ENCODE measurements around the gene CALCOCO1.
"Not testable (repeated sequence)": the region's sequence is repeated elsewhere in the genome, so short reads cannot be mapped to it uniquely, and the experiment has no call there.

The CALCOCO1 gene

DNA sequence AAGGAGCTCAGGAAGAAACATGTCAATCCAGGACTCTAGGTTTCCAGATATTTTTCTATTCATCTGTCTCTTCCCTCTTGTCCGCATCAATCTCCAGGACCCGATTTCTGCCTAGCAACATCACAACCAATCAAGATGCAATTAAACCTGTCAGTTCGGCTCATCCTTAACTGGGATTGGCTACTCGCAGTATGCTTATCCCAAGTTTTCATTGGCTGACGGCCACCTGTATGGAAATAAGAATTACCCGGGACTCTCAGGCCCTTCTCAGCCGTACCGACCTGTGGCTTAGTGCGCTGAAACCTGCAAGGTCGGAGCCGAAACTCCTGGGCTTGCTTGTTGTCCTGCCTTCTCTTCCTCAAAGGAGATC, 31.0 kb downstream of the CALCOCO1 start:
- peak; percentile 79 to 99 for DNase-seq

DNA sequence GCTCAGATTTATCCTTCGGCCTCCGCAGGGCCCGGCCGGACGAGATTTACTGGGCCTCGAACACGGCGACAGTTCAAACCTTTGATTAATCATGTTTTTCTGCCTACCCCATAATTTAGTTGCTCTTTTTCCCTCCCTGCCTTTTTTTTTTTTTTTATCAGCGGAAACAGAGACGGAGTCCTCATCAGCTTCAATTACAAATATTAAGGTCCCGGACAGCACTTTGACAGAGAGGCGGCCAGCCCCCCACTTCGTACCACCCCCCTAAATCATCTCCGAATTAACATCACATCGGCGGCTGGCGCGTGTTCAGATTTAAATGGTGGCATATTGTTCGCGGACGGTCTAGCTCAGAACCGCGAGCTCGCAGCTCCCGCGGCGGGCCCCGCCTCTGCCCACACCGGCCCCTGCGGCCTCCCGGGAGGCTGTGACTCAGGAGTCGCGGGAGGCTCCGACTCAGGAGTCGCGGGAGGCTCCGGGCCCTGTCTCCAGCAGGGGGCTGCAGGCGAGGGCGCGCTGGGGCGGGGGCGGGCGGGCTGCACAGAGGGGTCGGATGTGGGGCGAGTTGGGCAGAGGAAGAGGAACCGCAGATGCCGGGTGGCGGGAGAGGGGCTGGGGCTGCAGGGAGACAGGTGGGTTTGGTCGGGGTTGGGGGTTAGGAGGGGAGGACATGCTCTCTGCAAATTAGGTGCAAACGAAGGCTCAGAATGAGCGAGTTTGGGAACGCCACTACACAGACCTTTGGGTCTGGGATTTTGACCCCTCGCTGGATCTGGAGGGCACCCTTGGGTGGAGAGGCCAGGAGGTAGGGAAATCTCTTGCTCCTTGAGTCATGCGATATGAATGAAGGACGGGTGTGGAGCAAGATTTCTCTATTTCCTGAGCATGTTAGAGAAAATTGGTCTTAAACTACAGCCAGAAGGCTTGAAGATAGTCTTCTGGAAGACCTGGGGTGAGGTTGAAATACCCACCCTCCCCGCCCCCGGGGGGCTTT, 31.8 kb downstream of the CALCOCO1 start:
- no peak for DNase-seq

DNA sequence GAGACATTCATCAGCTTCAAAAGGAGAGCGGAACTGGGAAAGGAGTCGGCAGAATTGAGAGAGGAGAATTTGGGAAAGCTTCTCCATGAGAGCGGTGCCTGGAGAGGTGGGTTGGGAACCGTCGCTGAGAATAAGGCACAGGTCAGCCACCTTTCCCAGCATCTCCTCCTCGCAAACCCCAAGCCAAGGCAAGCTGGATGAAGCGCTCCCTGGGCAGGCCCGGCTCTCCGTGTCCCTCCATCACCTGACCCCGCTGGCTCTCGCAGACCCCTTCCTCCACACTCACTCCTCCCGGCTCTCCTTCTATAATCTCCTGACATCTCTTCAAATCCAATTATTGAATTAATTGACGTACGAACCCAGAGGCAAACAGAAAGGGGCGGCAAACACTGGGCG, 32.5 kb downstream of the CALCOCO1 start:
- DNase-seq, result no peak

DNA sequence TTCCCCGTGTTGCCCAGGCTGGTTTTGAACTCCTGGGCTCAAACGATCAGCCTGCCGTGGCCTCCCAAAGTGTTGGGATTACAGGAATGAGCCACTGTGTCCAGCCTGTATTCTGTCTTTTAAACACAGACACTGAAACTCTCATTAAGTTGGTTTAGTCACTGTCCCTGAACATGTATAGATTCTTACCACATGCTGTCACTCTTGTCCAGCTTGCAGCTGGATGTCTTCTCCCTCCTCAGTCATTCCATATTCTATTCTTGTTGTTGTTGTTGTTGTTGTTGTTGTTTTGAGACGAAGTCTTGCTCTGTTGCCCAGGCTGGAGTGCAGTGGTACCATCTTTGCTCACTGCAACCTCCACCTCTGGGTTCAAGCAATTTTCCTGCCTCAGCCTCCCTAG, 39.1 kb downstream of the CALCOCO1 start:
- no peak for DNase-seq

DNA sequence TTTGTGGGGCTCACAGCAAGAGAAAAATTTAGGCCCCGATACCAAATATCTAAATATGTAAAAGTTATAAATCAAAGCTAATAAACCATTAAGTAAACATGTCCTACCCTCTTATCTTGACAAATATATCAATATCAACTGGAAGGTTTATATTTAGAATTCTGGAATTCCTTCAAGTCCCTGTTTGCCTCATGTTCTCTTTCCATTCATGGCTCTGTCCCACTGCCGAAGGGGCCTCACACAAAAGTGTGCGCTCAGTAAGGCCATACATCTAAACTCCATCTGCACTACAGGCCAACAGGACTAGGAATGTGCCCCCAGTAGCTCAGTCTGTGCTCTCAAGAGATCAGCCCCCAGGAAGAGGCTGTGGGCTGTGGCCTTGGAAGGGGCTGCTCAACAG, 40.8 kb downstream of the CALCOCO1 start:
- DNase-seq, result no peak

DNA sequence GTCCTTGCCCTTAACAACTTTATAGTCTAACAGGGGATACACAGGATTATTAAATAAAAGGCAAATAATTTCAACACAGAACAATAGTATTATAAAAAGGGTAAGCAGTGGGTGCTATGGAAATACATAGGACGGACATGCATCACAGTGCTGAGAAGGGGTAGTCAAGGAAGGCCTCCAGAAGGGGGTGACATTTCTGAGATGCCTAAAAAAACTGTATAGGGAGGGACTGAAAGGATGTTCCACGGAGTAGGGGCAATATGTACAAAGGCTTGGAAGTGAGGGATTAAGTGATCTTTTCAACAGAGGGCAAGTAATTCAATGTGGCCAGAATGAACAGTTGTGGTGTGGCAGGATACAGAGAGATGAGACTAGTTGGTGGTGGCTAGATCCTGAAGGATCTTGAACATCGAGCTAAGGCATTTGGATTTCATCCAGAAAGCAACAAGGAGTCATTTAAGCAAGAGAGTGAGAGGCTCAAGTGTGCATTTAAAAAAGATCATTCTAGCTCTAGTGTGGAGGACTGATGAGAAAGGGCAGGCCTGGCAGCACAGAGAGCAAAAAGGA, 42.5 kb downstream of the CALCOCO1 start:
- no peak for DNase-seq

DNA sequence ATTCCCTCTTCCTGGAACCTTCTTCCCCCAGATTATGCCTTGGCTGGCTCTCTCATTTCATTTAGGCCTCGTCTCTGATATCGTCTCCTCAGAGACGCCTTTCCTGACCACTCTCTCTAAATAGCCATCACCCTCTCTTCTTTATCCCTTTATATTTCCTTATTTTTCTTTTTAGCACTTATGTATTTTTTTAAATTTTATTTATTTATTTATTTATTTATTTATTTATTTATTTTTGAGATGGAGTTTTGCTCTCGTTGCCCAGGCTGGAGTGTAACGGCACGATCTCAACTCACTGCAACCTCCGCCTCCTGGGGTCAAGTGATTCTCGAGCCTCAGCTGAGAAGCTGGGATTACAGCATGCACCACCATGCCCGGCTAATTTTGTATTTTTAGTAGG, 43.3 kb downstream of the CALCOCO1 start:
- DNase-seq, result no peak

DNA sequence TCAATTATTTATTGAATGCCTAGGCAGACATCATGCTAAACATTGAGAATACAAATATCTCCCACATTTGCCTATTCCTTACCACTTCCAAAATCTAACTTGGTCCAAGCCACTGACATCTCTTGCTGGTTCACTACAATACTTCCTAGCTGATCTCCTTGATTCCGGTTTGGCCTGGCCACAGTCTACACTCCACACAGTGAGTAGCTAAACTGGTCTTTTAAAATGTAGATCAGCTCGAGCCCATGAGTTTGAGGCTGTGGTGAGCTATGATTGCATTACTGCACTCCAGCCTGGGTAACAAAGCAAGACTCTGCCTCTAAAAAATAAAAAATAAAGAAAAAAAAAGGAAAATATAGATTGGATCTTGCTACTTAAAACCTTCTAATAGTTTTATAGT, 43.8 kb downstream of the CALCOCO1 start:
- no peak for DNase-seq

DNA sequence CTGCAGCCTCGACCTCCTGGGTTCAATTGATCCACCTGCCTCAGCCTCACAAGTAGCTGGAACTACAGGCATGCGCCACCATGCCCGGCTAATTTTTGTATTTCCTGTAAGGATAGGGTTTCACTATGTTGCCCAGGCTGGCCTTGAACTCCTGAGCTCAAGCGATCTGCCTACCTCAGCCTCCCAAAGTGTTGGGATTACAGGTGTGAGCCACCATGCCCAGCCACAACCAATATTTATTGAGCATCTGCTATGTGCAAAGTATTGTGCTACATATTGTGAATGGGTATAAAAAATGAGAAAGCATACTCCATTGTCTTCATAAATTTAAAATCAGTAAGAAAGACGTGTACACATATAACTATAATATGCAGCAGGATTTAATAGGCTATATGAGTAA, 47.2 kb downstream of the CALCOCO1 start:
- not testable (repeated sequence) for DNase-seq

DNA sequence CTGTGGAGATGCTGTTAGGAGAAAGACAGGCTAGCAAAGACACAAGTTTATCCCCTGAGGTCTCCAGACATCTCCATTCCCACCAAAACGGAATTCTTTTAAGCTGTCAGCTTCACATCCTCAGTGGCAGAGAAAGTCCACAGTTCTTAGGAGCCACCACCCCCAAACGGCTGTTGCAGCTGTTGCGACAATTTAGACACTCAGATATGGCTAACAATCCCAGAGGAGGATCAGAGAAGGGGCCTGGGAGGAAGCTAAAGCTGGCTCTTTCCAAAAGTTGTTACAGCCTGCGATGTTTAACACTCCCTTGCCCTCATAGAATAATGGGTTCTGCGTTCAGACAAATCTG, 49.5 kb downstream of the CALCOCO1 start:
- DNase-seq, result no peak

DNA sequence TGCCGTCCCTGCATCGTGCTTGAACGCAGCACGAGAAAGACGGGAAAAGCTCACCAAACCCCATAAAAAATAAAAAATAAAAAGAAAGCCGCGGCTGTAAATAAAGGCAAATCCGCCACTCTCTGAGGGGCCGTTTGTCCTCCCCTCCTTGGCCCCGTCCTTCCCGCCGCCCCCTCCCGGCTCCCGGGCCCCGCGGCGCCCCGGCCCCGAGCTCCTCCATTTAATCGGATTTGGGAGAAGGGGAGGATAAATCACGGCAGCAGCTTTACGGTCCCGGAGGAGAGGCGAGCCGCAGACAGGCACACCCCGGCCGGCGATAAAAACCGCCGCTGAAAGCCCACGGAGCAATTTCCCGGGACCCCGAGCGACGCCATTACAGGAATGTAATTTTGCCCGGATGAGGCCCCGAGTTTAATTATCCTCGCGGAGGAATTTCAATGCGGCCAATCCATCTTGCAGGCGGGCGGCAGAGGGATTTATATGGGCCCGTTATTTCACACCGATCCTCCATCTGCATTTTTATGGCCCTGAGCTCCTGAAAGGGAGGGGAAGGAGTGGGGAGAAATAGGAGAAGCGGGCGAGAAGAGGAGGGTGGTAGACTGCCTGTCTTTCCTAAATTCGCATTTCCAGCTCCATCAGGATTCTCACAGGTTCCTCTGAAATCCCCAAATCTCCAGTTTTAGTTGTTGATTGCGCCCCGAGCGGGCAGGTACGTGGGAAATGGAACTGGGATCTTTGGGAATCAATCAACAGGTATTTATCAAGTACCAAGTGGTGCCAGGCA, 50.0 kb downstream of the CALCOCO1 start:
- DNase-seq, result no peak

DNA sequence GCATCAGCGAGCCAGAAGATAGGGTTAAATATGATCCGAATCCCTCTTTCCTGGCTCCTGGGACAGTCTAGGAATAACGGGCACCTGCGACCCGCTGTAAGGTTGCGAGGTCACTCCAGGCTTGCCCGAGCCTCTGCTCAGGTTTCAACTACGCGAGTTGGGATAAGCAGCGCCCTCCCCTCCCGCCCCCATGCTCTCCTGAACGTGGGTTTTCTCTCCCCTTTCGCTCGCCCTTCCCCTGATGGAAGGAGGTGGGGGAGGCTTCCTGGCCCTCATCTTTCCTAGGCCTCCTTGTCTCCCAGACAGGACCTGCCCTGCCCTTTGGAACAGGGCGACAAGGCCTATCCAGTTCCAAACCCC, 50.6 kb downstream of the CALCOCO1 start:
- no peak for DNase-seq

DNA sequence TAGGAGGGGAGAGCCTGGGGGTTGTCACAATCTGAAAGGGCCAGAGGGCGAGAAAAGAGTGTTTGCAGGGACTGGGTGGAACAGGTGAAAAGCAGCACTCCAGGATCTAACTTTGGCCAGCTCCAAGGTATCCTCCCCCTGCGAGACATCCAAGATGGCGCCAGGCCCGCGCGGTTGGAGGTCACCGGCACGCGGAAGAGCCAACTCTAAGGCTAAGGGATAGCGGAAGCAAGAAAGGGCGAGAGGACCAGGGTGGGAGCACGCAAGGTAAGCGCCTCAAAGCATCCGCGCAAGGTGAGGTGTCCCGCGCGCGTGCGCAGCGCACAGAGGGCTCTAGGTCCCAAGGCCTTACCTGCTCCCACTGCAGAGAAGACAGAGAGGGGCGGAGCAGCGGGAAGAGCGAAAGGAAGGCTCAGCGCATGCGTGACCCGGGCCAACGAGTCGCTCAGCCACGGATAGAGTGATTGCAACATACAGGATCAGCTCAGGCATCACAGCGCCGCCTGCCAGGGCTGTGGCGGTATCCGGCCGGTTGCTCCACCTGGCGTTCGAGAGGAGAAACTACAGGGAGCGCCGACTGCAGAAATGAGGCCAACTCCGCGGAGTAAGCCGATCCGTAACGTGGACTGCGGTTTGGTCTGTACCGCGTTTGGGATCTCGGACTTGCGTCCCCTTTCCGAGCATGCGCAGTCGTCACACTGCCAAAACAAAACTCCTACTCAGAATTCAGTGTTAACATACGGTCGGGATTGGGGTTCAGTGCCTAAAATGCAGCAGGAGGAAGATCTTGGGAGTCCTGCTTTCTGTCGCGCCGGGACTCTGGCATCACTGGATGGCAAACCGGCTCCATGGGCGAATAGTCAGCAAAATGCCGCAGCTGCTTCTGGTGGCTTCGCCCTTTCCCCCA, 51.3 kb downstream of the CALCOCO1 start, which contains the start of gene ATP5MC2:
Gene ATP5MC2 (minus strand): TSS at position 383 of the 907 bp plus-strand sequence. CDS start 3,469 bp downstream, outside the sequence.
- DNase-seq, result peak; percentile 87 to 97

DNA sequence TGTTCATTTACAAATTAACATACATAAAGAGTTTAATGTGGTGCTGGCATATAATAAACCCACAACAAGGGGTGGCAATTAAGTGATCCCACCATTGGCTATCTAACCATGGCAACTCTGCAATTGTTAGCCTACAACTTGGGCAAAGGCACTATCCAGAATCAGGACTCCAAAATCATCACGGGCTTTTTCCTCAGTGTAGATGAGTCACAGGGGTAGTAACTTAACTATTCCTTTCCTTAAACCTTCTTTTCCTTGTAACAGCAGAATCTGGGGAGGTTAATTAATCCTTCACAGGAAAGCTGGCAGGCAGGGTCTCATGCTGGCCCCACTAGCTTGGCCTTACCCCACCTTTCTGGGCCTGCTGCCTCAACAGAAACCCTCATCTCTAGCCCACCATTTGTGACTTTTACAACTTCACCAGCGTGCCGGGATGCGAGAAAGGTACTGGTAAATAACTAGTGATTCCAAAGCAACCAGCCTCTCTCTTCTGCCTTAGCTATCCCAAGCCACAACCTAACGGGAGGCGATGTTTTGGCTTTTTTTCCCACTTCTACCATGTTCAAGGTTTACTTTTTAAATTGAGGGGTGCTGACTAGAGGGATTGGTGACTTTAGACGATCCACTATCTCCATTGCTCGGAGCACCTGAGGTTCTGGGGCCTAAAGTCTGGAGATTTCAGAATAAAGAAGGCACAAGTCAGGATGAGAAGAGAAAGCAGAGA, 52.1 kb downstream of the CALCOCO1 start:
- DNase-seq, result no peak

DNA sequence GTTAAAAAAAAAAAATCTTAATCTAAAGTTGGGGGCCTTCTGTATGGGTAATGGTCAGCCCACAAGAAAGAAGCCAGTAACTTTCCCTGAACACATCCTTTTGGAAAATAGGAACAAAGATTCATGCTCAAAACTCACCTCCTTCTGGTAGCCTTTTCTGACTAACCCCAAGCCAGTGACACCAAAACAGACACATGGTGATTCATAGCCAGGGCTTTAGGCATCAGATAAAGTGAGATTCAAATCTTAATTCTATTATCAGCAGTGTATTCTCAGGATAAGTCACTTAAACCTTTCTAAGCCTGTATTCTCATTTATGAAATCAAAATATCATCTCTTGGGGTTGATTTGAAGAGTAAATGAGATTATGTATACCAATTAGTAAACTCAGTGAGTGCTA, 56.3 kb downstream of the CALCOCO1 start:
- DNase-seq, result no peak

DNA sequence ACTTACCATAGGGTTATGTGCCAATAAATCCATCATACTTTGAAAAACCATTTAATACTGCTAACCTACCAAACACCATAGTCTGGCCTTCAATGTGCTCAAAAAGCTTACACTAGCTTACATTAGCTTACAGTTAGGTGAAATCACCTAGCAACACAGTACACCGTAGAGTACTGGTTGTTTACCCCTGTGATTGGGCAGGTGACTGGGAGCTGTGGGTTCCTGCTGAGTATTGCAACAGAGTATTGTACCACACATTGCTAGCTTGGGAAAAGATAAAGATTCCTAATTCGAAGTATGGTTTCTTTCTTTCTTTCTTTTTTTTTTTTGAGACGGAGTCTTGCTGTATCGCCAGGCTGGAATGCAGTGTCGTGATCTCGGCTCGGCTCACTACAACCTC, 56.9 kb downstream of the CALCOCO1 start:
- DNase-seq, result no peak

DNA sequence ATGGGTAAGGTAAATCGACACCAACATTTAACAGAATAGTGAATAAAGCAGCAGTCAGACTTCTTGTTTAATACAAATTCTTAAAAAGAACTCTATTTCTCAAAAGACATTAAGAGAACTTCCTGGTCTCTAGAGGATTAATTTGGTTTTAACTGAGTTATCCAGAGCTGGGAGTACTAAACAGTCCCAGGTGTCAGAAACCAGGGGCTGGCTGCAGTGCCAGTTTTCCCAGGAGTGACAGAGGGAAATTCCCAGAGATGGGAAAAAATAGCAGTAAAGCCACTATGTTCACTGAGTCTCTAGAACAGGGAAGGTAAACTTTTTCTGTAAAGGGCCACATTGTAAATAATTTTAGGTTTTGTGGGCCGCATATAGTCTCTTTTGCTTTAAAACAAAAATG, 60.2 kb downstream of the CALCOCO1 start:
- no peak for DNase-seq

DNA sequence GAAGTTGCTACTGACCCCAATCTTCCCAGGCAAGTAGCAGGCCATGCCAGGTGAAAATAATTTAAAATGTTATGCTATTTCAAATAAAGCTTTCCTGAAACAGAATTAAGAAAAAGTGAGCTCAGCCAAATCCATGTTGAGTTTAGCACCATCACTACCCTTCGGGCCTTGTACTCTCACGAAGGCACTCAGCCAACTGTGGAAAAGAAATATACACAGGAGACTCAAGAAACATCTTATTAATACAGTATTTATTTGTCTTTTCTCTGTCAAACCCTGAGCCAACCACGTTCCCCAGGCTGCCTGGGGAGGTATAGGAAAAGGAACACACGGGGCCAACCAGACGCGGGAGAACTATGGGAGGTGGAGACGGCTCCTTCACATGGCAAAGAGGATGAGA, 62.3 kb downstream of the CALCOCO1 start:
- DNase-seq, result no peak

DNA sequence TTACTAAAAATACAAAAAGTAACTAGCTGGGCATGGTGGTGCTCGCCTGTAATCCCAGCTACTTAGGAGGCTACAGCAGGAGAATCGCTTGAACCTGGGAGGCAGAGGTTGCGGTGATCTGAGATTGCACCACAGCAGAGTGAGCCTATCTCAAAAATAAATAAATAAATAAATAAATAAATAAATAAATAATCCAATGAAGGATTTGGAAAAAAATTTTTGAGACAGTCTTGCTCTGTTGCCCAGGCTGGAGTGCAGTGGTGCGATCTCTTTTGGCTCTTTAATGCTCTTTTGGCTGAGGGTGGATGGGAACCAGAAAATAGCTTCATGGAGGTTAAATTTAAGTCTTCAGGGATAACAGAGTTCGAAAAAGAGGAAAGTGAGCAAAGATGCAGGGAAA, 63.1 kb downstream of the CALCOCO1 start:
- DNase-seq, result no peak

DNA sequence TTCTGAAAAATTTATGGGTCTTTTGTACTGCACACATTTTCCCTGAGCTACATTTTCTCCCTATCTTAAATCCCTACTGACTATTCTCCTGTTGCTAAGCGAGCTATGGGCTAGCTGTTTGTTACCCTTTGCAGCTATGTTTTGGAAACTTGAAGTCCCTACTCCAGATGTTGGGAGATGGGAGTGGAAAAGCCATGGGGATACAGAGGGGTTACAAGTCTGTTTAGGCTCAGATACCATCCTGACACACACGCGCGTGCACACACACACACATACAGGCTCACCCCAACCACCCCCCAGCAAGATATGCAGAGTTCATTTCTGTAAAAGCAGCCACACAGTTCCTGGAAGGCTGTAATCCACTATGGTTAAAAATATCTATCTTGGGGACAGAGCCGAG, 67.2 kb downstream of the CALCOCO1 start:
- DNase-seq, result no peak

DNA sequence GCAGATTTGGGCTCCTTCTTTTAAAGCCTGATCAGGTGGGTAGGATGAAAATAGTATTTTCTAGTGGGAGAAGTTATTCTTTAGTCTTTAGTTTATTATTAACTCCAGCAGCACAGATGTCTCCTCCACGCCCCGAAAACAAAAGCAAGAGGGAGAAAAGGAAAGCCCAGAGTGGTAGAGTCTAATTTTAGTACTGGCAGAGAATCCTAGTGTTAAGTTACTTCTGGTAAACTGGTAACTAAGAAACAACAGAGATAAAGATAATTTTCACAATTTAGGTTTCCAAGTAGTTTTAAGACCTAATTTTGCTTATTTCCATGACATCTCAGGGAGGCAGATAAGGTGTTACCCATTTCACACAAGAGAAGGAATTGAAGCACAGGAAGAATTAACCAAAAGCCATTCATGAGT, 67.7 kb downstream of the CALCOCO1 start:
- no peak for DNase-seq

DNA sequence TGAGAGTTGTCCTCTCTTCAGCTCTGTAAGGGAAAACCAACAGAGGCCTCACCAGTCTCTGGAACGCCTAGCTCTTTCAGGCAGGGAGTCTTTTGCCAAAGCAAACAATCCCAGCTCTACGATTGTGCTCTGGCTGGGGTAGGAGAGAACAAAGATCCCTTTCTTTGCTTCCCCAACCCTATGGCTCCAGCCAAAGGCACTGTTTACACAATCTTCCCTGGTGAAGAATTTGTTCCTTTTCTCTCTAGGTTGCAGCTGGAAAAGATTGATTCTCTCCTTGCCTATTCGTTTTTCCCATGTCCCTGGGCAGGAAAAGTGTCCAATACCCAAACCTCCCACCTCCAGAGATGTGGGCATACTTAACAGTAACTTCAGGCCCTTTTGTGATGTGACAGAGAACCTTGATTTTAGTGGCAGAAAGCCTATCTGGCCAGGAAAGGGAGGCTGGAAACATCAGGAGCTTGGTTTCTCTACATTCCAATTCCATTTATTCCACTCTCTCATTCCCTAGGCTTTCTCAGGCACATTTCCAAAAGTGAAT, 68.2 kb downstream of the CALCOCO1 start:
- no peak for DNase-seq
